Cardiac muscle cell (in vitro differentiated cells and primary cell): Measurements from ENCODE around the gene KLHL41. TPM values are rescaled to one million over a fixed set of nuclear protein-coding genes. Genes with fewer than 3 reads are reported as not detected.

Experiments used
- DNase-seq, 2 donors: peaks; one replicate each; pipeline versions ENCODE4 v3.0.0 to v3.0.0-alpha.2; 2010 to 2017; ENCODE audit warnings: low read depth in 1 of 2, low spot score in 1 of 2
- H3K27ac ChIP-seq: fragments of 200-600 bp; sonication (generic); 2 replicates; pipeline ENCODE4 v1.5.1; 2016
- H3K27me3 ChIP-seq: fragments of 200-600 bp; sonication (generic); 2 replicates; pipeline ENCODE4 v1.6.0; 2016; ENCODE audit warnings: control low read depth
- H3K36me3 ChIP-seq: fragments of 200-600 bp; sonication (generic); 2 replicates; pipeline ENCODE4 v1.5.1; 2016; ENCODE audit warnings: control low read depth
- H3K4me1 ChIP-seq: fragments of 200-600 bp; sonication (generic); 2 replicates; pipeline ENCODE4 v1.8.1; 2017; ENCODE audit warnings: low read depth, mild to moderate bottlenecking, mixed run types
- H3K4me3 ChIP-seq: fragments of 200-600 bp; sonication (generic); 2 replicates; pipeline ENCODE4 v1.5.1; 2016; ENCODE audit warnings: mild to moderate bottlenecking
- H3K9me3 ChIP-seq: fragments of 200-600 bp; sonication (generic); 2 replicates; pipeline ENCODE4 v1.5.1; 2017; ENCODE audit warnings: low read depth, mild to moderate bottlenecking, control low read depth
- CTCF ChIP-seq: IDR thresholded peaks from 2 replicates; pipeline ENCODE4 v1.5.1; 2012; ENCODE audit warnings: low read depth, mild to moderate bottlenecking, low read length
- polyA plus RNA-seq: library from polyadenylated mRNA; unstranded; fragments of >200 nt; fragmentation: Nextera tagmentation; extraction: Ambion mirVana; gene quantifications from 2 replicates; pipeline ENCODE4 v1.2.1, GENCODE V29; 2016
- total RNA-seq: library from RNA; depleted of rRNA; stranded (reverse); fragments of >200 nt; gene quantifications from 2 replicates; pipeline ENCODE4 v1.2.3, GENCODE V29; 2016

KLHL41 gene
- total RNA-seq (33.1 and 56.3 TPM in 2 replicates), polyA plus RNA-seq (12.3 and 14.7 TPM in 2 replicates)

- H3K9me3 ChIP-seq = no peaks in the 10 kb centered on the region
- TF ChIP-seq CTCF = no peak
- H3K4me3 ChIP-seq = peak within 1 kb of the TSS; percentile 20
- DNase-seq = peak; percentile 19 to 78
- H3K4me1 ChIP-seq = peaks cover 23% of the 10 kb centered on the region
- H3K27me3 ChIP-seq = no peaks in the 10 kb centered on the region
- H3K36me3 ChIP-seq = no peaks in the 10 kb centered on the region
- H3K27ac ChIP-seq = peak within 1 kb of the TSS; percentile 88
These were observed at the start of gene KLHL41 for GRCh38 chr2:169509298-169509885. Gene KLHL41 (plus strand): TSS chr2:169509702. CDS start chr2:169509779, 77 bp downstream.

- Histone ChIP-seq H3K27me3 (no peaks in the 10 kb centered on the region), H3K9me3 (no peaks in the 10 kb centered on the region), H3K36me3 (no peaks in the 10 kb centered on the region), H3K4me3 (no peak overlapping the region), H3K27ac (no peak overlapping the region), H3K4me1 (no peaks in the 10 kb centered on the region)
- DNase-seq = no peak
- TF ChIP-seq CTCF = no peak
These were observed 48.4 kb upstream of the KLHL41 start for GRCh38 chr2:169461143-169461542.

- no peak overlapping the region for H3K27ac ChIP-seq
- DNase-seq = peak in 1 of 2 donors; percentile 84
These were observed 46.4 kb upstream of the KLHL41 start for GRCh38 chr2:169462896-169463695.

GRCh38 chr2:169464466-169464865 is 45.0 kb upstream of the KLHL41 start:
- no peaks in the 10 kb centered on the region for H3K36me3 ChIP-seq
- no peak overlapping the region for H3K4me3 ChIP-seq
- DNase-seq = no peak
- no peak for TF ChIP-seq CTCF
- no peaks in the 10 kb centered on the region for H3K4me1 ChIP-seq
- H3K27me3 ChIP-seq = no peaks in the 10 kb centered on the region
- H3K27ac ChIP-seq = no peak overlapping the region
- no peaks in the 10 kb centered on the region for H3K9me3 ChIP-seq

More at GRCh38 chr2:169462896-169463695, 46.4 kb upstream of the KLHL41 start:
- no peaks in the 10 kb centered on the region for H3K27me3 ChIP-seq
- no peak for TF ChIP-seq CTCF
- no peaks in the 10 kb centered on the region for H3K36me3 ChIP-seq
- no peaks in the 10 kb centered on the region for H3K4me1 ChIP-seq
- H3K9me3 ChIP-seq = no peaks in the 10 kb centered on the region
- no peak overlapping the region for H3K4me3 ChIP-seq

- no peaks in the 10 kb centered on the region for H3K4me1 ChIP-seq
- no peaks in the 10 kb centered on the region for H3K27me3 ChIP-seq
- no peak overlapping the region for H3K27ac ChIP-seq
- no peak for TF ChIP-seq CTCF
- no peaks in the 10 kb centered on the region for H3K9me3 ChIP-seq
- DNase-seq = no peak
- H3K4me3 ChIP-seq = no peak overlapping the region
- H3K36me3 ChIP-seq = no peaks in the 10 kb centered on the region
These were observed 44.6 kb upstream of the KLHL41 start for GRCh38 chr2:169464882-169465281.
